ENCODE measurements around the gene INSM1. TPM values are rescaled to one million over a fixed set of nuclear protein-coding genes. Genes with fewer than 3 reads are reported as not detected.

Gene INSM1
- polyA plus RNA-seq, 1 of the 3 experiments (the other 2 are of a cell fraction), result not detected

GRCh38 chr20:20340443-20340842 is 27.5 kb upstream of the INSM1 start:
- H3K79me2 ChIP-seq (ENCODE audit: insufficient read depth), result no peaks in the 10 kb centered on the region
- H3K9me2 ChIP-seq, result no peaks in the 10 kb centered on the region
- no peak overlapping the region for H3K4me2 ChIP-seq
- H3K9ac ChIP-seq, result no peak overlapping the region
- H3K27me3 ChIP-seq (ENCODE audit: insufficient read depth), result no peaks in the 10 kb centered on the region; the same call in 1 of the 2 replicates
- TF ChIP-seq NRF1 (IDR thresholded peaks at IDR 0.05; ENCODE audit: low read depth, low read length) (no peak), TAF1 (IDR thresholded peaks at IDR 0.05; ENCODE audit: borderline replicate concordance, low read depth, low read length) (no peak), GABPA (IDR thresholded peaks at IDR 0.05; ENCODE audit: low read depth) (no peak), FOXM1 (IDR thresholded peaks at IDR 0.05; ENCODE audit: low read depth) (no peak), USF2 (IDR thresholded peaks at IDR 0.05; ENCODE audit: borderline replicate concordance, low read depth, low read length) (no peak), REST (IDR thresholded peaks at IDR 0.05; ENCODE audit: low read depth, low read length) (no peak), ZBTB33 (IDR thresholded peaks at IDR 0.05; ENCODE audit: borderline replicate concordance, low read depth) (no peak), MEF2A (IDR thresholded peaks at IDR 0.05; ENCODE audit: borderline replicate concordance, low read depth) (no peak), EP300 (IDR thresholded peaks at IDR 0.05; ENCODE audit: borderline replicate concordance in 1 of 2, low read depth in 1 of 2, low read length in 1 of 2) (no peak), RAD21 (IDR thresholded peaks at IDR 0.05; ENCODE audit: low read length) (no peak), MXI1 (IDR thresholded peaks at IDR 0.05; ENCODE audit: low read depth, low read length) (no peak), POLR2AphosphoS5 (IDR thresholded peaks at IDR 0.05; ENCODE audit: low read depth, low read length) (no peak), TCF12 (IDR thresholded peaks at IDR 0.05) (no peak), JUND (IDR thresholded peaks at IDR 0.05) (no peak), RXRA (IDR thresholded peaks at IDR 0.05; ENCODE audit: borderline replicate concordance, low read depth) (no peak), GATA2 (CRISPR knock-in tag; IDR thresholded peaks at IDR 0.05) (no peak), RCOR1 (IDR thresholded peaks at IDR 0.05; ENCODE audit: low read length) (no peak), FOXJ3 (CRISPR knock-in tag; IDR thresholded peaks at IDR 0.05) (no peak)
- H3K27ac ChIP-seq (ENCODE audit: low read depth in 2 of 2, low read length in 1 of 2), result no peak overlapping the region
- peaks cover 0 to 13% of the 10 kb centered on the region in 2 experiments; a peak in 2 of 4 replicates for H3K4me1 ChIP-seq (ENCODE audit: control insufficient read depth in 1 of 2, insufficient read depth in 2 of 2, low read depth in 1 of 2, low read length in 1 of 2)
- H3K9me3 ChIP-seq, result no peaks in the 10 kb centered on the region
- no peaks in the 10 kb centered on the region for H4K20me1 ChIP-seq (ENCODE audit: insufficient read depth)
- DNase-seq, result no peak
- no peaks in the 10 kb centered on the region for H3F3A ChIP-seq (replicated peaks; ENCODE audit: insufficient read depth)
- H3K4me3 ChIP-seq (ENCODE audit: low read depth in 2 of 2, low read length in 1 of 2), result no peak overlapping the region
- no peaks in the 10 kb centered on the region for H3K36me3 ChIP-seq (replicated peaks in 1 of 2; ENCODE audit: control insufficient read depth in 1 of 2, insufficient read depth in 2 of 2, low read length in 1 of 2)
- ChIA-PET CTCF (interaction anchor here (1.7 to 2.5 kb wide), 2 partner anchors 20 to 103 kb away, joined by 6 to 10 read pairs; no protein-coding TSS in a partner anchor), POLR2A (no interaction called here)
- WGBS (ENCODE audit: low lambda C conversion rate), result 31% methylated on average over 14 of the region's 16 CpGs
- no peak overlapping the region for H2AFZ ChIP-seq (ENCODE audit: low read depth)

Data from SK-N-SH (cell line).